ENCODE results near the gene CXCL6.
A peak's percentile ranks its signal among the peaks of the same experiment; 100 is the strongest.

The CXCL6 gene

DNA sequence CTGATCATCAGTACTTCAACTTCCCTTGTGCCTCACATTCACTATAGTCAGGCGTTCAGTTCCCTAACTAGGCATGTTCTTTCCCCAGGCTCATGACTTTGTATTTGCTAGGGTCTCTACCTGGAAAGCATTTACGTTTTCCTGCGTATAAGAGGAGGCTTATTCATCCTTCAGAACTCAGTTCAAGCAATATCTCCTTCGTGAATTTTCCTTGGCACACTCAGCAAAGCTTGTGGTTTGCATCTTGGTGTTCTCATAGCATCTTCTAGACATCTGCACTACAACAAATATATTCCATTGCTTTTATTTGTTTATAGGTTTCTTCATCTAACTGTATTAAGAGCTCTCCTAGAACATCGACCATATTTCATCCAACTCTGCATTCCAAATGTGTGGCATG, 2.6 kb downstream of the CXCL6 start:
- no peak for DNase-seq (ENCODE audit: low read depth)
- TF ChIP-seq, protein P1, sequence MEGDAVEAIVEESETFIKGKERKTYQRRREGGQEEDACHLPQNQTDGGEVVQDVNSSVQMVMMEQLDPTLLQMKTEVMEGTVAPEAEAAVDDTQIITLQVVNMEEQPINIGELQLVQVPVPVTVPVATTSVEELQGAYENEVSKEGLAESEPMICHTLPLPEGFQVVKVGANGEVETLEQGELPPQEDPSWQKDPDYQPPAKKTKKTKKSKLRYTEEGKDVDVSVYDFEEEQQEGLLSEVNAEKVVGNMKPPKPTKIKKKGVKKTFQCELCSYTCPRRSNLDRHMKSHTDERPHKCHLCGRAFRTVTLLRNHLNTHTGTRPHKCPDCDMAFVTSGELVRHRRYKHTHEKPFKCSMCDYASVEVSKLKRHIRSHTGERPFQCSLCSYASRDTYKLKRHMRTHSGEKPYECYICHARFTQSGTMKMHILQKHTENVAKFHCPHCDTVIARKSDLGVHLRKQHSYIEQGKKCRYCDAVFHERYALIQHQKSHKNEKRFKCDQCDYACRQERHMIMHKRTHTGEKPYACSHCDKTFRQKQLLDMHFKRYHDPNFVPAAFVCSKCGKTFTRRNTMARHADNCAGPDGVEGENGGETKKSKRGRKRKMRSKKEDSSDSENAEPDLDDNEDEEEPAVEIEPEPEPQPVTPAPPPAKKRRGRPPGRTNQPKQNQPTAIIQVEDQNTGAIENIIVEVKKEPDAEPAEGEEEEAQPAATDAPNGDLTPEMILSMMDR (conservative IDR thresholded peaks at IDR 0.05; ENCODE audit: control insufficient read depth, insufficient read depth, low read depth, low read length), result no peak
- no peak overlapping the region for H3K4me3 ChIP-seq (ENCODE audit: control insufficient read depth, low read depth, low read length)

DNA sequence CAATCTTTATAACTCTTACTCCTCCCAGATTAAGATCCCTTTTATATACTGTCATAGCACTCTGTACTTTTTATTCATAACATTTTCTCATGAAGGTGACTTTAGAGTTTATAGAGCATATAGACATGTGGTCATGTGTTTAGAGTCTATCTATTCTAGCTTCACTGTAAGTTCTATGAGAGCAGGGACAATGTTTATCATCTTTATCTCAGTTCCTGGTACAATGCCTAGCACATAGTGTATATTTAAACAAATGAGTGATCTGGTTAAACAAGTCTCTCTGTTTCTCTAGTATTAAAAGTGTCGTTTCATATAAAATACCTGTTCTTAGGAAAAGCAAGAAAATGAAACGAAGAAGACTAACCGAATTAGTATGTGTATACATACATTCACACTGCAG, 3.2 kb downstream of the CXCL6 start:
- DNase-seq (ENCODE audit: low read depth), result no peak
- TF ChIP-seq, protein P1 (conservative IDR thresholded peaks at IDR 0.05; ENCODE audit: control insufficient read depth, insufficient read depth, low read depth, low read length), result no peak
- no peak overlapping the region for H3K4me3 ChIP-seq (ENCODE audit: control insufficient read depth, low read depth, low read length)

DNA sequence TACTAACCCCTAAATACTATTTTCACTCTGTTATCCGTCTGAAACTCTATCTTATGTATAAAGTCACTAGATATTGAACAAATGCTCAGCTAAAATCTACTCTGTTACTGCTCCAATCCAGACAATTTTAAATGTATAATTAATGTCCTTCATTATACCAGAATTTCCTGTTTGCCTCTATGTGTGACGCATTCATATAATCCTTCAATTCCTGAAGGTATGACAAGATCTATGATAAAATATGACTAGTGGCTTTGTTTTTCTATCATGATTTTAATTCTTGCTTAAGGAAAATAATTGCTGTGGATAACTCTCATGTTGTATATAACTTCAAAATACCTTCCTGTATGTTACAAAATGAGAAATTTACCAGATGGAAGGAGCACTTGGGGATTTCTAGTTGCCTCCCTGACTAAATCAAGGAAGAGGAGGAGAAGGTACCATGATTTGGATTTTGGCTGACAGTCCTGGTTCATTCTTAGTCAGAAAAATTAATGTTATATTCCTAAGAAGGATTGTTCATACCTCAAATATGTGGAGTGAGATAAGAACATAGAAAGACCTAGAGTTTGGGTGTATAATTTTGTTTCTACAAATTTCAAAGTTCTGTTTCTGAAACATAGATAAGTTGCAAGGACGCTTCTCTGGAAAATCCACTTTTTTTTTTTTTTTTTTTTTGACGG, 4.9 kb downstream of the CXCL6 start:
- no peak for DNase-seq (ENCODE audit: low read depth)
- TF ChIP-seq, protein P1 (conservative IDR thresholded peaks at IDR 0.05; ENCODE audit: control insufficient read depth, insufficient read depth, low read depth, low read length), result no peak
- no peak overlapping the region for H3K4me3 ChIP-seq (ENCODE audit: control insufficient read depth, low read depth, low read length)

DNA sequence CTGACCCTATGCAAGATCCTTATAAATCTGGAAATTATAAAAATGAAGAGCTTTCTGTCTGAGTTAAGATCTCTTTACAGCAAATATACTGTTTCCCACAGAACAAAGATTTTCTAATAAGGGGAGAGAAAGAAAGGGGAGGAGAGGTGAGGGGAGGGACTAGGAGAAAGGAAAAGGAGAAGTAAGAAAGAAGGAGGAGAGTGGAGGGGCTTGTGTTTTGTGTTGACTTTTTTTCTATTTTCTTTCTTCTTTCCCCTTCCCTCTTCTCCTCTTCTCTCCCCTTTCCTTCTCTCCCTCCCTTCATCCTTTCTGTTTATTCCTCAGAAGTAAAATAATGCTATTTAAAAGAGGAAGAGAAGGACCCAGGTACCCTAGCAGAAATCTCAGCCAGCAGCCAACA, 6.2 kb downstream of the CXCL6 start:
- no peak overlapping the region for H3K4me3 ChIP-seq (ENCODE audit: control insufficient read depth, low read depth, low read length)
- DNase-seq (ENCODE audit: low read depth), result no peak
- TF ChIP-seq, protein P1 (conservative IDR thresholded peaks at IDR 0.05; ENCODE audit: control insufficient read depth, insufficient read depth, low read depth, low read length), result no peak

DNA sequence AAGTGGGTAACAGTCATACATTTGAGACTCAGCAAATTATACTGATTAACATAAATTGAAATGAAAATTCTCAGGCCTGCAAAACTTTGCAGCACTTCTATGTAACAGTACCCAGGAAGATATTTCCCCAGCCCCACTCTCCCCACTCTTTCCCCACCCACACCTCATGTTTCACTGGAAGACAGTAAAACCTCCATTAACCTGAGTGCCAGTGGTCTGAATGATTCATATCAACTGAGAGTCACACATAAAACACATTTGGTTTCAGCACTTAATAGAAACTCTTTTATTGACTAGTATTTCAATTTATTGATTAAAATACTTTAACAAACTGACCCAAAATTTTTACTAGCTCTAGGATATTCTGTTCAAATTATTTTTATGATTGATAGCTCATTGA, 6.9 kb downstream of the CXCL6 start:
- TF ChIP-seq, protein P1 (conservative IDR thresholded peaks at IDR 0.05; ENCODE audit: control insufficient read depth, insufficient read depth, low read depth, low read length), result no peak
- no peak overlapping the region for H3K4me3 ChIP-seq (ENCODE audit: control insufficient read depth, low read depth, low read length)
- DNase-seq (ENCODE audit: low read depth), result peak; percentile 41

DNA sequence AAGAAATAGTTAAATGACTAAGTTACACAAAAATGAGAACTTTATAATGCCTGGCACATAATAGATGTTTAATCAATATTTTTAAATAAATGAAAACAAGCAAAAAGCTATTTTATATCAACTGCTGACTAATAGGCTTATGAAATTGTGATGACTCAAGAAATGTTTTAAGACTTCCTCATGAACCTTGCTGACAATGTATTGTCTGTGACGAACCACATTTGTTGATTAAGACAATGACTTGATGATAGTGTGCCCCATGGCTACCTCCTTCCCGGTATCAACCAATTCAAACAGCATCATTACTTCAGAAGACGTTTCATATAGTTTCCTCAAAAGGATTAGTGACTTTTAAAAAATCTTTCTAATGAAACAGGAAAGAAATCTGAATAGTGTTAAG, 7.9 kb downstream of the CXCL6 start:
- H3K4me3 ChIP-seq (ENCODE audit: control insufficient read depth, low read depth, low read length), result no peak overlapping the region
- TF ChIP-seq, protein P1 (conservative IDR thresholded peaks at IDR 0.05; ENCODE audit: control insufficient read depth, insufficient read depth, low read depth, low read length), result no peak
- peak; percentile 86 for DNase-seq (ENCODE audit: low read depth)

DNA sequence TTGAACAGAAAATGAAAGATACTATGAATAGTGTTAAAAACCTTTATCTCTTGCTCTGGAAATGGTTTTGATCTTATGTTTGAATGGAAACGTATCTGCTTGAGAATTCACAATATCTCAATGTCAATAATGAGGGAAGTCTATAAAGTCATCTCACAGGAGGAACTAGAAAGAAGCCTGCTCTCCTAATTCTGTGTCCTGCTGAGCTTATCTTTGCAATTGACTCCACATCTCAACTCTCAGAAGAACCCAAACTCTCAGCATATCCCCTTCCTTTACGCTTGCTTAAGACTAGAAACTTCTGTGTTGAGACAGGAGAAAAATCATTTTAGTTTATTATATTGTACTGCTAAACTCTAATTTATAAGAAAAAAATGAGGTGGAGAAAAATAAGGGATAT, 8.3 kb downstream of the CXCL6 start:
- DNase-seq (ENCODE audit: low read depth), result no peak
- TF ChIP-seq, protein P1 (conservative IDR thresholded peaks at IDR 0.05; ENCODE audit: control insufficient read depth, insufficient read depth, low read depth, low read length), result no peak
- no peak overlapping the region for H3K4me3 ChIP-seq (ENCODE audit: control insufficient read depth, low read depth, low read length)

Measured in fibroblast of mammary gland (primary cell).